HepG2 (cell line): ENCODE data around the gene SDHAF1. TPM values are rescaled to one million over a fixed set of nuclear protein-coding genes. Genes with fewer than 3 reads are reported as not detected.

Experiments used
- DDIT3 ChIP-seq: sonication (generic); formaldehyde crosslinking; IDR thresholded peaks from 2 replicates; pipeline ENCODE4 v1.4.0; 2020; ENCODE audit warnings: mild to moderate bottlenecking, missing genetic modification reagents
- HDAC2 ChIP-seq: sonication (generic); formaldehyde crosslinking; IDR thresholded peaks from 2 replicates; pipeline ENCODE4 v1.4.0; 2020; ENCODE audit warnings: missing genetic modification reagents
- SPEN ChIP-seq: sonication (generic); formaldehyde crosslinking; IDR thresholded peaks from 2 replicates; pipeline ENCODE4 v1.5.1; 2020; ENCODE audit warnings: low read depth, mild to moderate bottlenecking, missing genetic modification reagents
- STAG1 ChIP-seq: sonication (generic); formaldehyde crosslinking; IDR thresholded peaks from 2 replicates; pipeline ENCODE4 v1.4.0; 2020; ENCODE audit warnings: missing genetic modification reagents
- STAT5B ChIP-seq: sonication (generic); formaldehyde crosslinking; IDR thresholded peaks from 2 replicates; pipeline ENCODE4 v1.4.0; 2020; ENCODE audit warnings: missing genetic modification reagents
- TBL1XR1 ChIP-seq: fragments of 150-350 bp; IDR thresholded peaks from 2 replicates; pipeline ENCODE4 v1.6.1; 2014; ENCODE audit warnings: borderline replicate concordance, low read length; ENCODE audit not compliant: partially characterized antibody
- WIZ ChIP-seq: sonication (generic); formaldehyde crosslinking; IDR thresholded peaks from 2 replicates; pipeline ENCODE4 v1.5.1; 2020; ENCODE audit warnings: mild to moderate bottlenecking, missing genetic modification reagents
- ZBTB44 ChIP-seq: sonication (generic); formaldehyde crosslinking; IDR thresholded peaks from 2 replicates; pipeline ENCODE4 v1.4.0; 2020; ENCODE audit warnings: missing genetic modification reagents
- ZKSCAN1 ChIP-seq: fragments of 150-350 bp; IDR thresholded peaks from 2 replicates; pipeline ENCODE4 v1.6.1; 2014; ENCODE audit warnings: low read length
- ZNF367 ChIP-seq: sonication (generic); formaldehyde crosslinking; IDR thresholded peaks from 2 replicates; pipeline ENCODE4 v1.4.0; 2020; ENCODE audit warnings: missing genetic modification reagents, borderline replicate concordance
- polyA plus RNA-seq, 8 experiments: library from polyadenylated mRNA; depleted of rRNA in 3 of 8; stranded (reverse) in 7 of 8; unstranded in 1 of 8; fragments of >200 nt; fragmentation: Illumina TruSeq in 4 of 8; extraction: Trizol in 4 of 8; gene quantifications; 2 replicates each; pipeline versions ENCODE4 v1.2.1 to v1.2.3, GENCODE V29; 2011 to 2016; ENCODE audit warnings: low read depth in 4 of 8, missing spikeins in 1 of 8, mixed read lengths in 1 of 8; ENCODE audit not compliant: insufficient read depth in 1 of 8
- total RNA-seq, 5 experiments: library from RNA; depleted of rRNA; stranded (reverse); fragments of >200 nt; fragmentation: Illumina TruSeq; extraction: Trizol; gene quantifications; 2 replicates each; pipeline ENCODE4 v1.2.3, GENCODE V29; 2016; ENCODE audit warnings: low read depth in 1 of 5
- TF ChIP-seq, protein P1 (sequence below): sonication (generic); formaldehyde crosslinking; IDR thresholded peaks from 2 replicates; pipeline ENCODE4 v1.4.0; 2020; ENCODE audit warnings: mild to moderate bottlenecking, missing genetic modification reagents
- TF ChIP-seq, protein P2 (sequence below): sonication (generic); formaldehyde crosslinking; IDR thresholded peaks from 2 replicates; pipeline ENCODE4 v1.8.0; 2022; ENCODE audit warnings: mild to moderate bottlenecking, missing genetic modification reagents, borderline replicate concordance
- TF ChIP-seq, protein P3 (sequence below): sonication (generic); formaldehyde crosslinking; IDR thresholded peaks from 2 replicates; pipeline ENCODE4 v1.4.0; 2020; ENCODE audit warnings: low read depth, missing genetic modification reagents

SDHAF1 gene
- total and polyA plus RNA-seq, 2 of the 13 experiments (the other 11 are each of a cell fraction or from before 2014, with no cell fraction given), result 17.8 to 22.8 TPM

DNA sequence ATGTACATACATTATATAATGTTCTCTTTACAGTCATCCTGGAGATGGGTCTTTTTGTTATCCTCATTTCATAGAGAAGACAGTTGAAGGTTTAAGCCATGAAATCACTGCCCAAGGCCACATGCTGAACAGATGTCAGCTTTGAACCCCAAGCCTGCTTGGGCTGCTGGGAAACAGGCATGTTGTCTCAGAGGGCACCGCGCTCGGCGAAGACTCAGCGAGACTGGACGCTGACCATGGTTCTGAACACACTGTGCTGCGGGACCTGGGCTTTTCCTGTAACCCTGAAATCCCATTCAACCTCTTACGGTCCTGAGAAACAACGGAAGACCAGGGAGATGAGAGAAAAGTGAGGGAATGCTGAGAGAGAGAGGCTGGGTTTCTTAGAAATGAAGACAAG, 31.5 kb upstream of the SDHAF1 start (continued):
- TF ChIP-seq WIZ (CRISPR knock-in tag), result peak; percentile 96
- peak; percentile 85 for TF ChIP-seq HDAC2 (CRISPR knock-in tag)
- no peak for TF ChIP-seq ZKSCAN1
- no peak for TF ChIP-seq TBL1XR1
- TF ChIP-seq ZBTB44, result peak; percentile 80; the same call in 1 of the 2 replicates
- TF ChIP-seq, protein P1, sequence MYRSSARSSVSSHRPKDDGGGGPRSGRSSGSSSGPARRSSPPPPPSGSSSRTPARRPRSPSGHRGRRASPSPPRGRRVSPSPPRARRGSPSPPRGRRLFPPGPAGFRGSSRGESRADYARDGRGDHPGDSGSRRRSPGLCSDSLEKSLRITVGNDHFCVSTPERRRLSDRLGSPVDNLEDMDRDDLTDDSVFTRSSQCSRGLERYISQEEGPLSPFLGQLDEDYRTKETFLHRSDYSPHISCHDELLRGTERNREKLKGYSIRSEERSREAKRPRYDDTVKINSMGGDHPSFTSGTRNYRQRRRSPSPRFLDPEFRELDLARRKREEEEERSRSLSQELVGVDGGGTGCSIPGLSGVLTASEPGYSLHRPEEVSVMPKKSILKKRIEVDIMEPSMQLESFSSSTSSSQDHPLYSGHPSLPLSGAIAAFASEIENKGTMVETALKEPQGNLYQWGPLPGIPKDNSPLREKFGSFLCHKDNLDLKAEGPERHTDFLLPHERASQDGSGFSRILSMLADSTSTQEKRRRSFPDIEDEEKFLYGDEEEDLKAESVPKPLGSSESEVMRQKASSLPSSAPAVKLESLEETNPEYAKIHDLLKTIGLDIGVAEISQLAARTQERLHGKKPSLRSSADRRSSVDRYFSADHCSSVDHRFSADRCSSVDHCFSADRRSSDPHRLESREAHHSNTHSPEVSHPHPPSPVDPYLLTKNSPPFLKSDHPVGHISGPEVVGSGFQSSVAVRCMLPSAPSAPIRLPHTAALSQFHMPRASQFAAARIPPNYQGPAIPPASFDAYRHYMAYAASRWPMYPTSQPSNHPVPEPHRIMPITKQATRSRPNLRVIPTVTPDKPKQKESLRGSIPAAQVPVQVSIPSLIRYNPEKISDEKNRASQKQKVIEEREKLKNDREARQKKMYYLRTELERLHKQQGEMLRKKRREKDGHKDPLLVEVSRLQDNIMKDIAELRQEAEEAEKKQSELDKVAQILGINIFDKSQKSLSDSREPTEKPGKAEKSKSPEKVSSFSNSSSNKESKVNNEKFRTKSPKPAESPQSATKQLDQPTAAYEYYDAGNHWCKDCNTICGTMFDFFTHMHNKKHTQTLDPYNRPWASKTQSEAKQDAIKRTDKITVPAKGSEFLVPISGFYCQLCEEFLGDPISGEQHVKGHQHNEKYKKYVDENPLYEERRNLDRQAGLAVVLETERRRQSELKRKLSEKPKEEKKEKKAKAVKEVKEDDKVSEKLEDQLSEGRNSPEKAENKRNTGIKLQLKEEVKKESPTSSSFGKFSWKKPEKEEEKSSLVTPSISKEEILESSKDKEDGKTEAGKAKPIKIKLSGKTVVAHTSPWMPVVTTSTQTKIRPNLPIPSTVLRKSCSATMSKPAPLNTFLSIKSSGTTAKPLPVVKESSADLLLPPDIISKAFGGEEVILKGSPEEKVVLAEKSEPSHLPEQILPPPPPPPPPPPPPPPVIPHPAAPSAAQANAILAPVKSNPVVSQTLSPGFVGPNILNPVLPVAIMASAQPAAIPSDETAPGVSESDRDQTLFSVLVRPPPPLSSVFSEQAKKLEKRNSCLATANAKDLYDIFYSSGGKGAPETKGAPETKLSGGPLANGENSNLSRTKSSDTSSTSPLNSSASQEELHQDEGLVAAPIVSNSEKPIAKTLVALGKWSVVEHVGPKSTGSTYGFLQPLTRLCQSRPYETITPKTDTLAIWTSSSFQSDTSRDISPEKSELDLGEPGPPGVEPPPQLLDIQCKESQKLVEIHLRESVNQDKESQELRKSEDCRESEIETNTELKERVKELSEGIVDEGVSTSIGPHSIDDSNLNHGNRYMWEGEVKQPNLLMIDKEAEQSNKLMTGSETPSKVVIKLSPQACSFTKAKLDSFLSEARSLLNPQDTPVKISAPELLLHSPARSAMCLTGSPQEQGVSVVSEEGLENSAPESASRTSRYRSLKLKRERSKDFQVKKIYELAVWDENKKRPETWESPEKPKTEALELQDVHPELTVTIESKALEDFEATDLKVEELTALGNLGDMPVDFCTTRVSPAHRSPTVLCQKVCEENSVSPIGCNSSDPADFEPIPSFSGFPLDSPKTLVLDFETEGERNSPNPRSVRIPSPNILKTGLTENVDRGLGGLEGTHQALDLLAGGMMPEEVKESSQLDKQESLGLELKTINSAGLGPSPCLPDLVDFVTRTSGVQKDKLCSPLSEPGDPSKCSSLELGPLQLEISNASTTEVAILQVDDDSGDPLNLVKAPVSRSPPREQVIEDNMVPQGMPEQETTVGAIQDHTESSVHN (CRISPR knock-in tag), result no peak
- TF ChIP-seq, protein P2, sequence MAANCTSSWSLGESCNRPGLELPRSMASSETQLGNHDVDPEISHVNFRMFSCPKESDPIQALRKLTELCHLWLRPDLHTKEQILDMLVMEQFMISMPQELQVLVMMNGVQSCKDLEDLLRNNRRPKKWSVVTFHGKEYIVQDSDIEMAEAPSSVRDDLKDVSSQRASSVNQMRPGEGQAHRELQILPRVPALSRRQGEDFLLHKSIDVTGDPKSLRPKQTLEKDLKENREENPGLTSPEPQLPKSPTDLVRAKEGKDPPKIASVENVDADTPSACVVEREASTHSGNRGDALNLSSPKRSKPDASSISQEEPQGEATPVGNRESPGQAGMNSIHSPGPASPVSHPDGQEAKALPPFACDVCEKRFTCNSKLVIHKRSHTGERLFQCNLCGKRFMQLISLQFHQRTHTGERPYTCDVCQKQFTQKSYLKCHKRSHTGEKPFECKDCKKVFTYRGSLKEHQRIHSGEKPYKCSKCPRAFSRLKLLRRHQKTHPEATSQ (CRISPR knock-in tag), result no peak
- TF ChIP-seq STAG1 (CRISPR knock-in tag), result 0 out of 2 replicates have a peak, but pooled peaks have one; percentile 10
- no peak for TF ChIP-seq DDIT3
- peak; percentile 78; the same call in 1 of the 2 replicates for TF ChIP-seq STAT5B (CRISPR knock-in tag)
- TF ChIP-seq ZNF367 (CRISPR knock-in tag), result peak; percentile 85; the same call in 1 of the 2 replicates
- TF ChIP-seq SPEN (CRISPR knock-in tag), result peak; percentile 25; the same call in 1 of the 2 replicates
- TF ChIP-seq, protein P3, sequence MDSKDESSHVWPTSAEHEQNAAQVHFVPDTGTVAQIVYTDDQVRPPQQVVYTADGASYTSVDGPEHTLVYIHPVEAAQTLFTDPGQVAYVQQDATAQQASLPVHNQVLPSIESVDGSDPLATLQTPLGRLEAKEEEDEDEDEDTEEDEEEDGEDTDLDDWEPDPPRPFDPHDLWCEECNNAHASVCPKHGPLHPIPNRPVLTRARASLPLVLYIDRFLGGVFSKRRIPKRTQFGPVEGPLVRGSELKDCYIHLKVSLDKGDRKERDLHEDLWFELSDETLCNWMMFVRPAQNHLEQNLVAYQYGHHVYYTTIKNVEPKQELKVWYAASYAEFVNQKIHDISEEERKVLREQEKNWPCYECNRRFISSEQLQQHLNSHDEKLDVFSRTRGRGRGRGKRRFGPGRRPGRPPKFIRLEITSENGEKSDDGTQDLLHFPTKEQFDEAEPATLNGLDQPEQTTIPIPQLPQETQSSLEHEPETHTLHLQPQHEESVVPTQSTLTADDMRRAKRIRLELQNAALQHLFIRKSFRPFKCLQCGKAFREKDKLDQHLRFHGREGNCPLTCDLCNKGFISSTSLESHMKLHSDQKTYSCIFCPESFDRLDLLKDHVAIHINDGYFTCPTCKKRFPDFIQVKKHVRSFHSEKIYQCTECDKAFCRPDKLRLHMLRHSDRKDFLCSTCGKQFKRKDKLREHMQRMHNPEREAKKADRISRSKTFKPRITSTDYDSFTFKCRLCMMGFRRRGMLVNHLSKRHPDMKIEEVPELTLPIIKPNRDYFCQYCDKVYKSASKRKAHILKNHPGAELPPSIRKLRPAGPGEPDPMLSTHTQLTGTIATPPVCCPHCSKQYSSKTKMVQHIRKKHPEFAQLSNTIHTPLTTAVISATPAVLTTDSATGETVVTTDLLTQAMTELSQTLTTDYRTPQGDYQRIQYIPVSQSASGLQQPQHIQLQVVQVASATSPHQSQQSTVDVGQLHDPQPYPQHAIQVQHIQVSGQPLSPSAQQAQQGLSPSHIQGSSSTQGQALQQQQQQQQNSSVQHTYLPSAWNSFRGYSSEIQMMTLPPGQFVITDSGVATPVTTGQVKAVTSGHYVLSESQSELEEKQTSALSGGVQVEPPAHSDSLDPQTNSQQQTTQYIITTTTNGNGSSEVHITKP, result no peak
